ENCODE measurements around the gene DGKD.
A peak's percentile ranks its signal among the peaks of the same experiment; 100 is the strongest.

The DGKD gene

DNA sequence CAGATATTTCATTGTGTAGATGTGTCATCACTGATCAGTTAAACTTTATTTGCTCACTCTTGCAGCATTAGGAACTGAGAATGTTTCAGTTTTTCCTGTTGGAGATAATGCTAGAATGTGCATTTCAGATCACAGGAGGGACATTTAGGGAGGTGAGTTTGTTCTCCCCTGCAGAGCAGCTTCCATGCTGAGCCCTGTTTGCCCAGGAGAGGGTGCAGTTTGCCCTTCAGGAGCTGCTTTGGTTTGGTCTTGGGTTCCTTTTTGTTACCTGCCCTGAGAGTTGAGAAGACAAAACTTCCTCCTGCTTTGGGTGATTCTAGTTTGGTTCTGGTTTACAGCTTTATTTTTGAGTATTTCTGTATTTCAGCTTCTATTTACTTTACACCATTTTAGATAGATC is 49.9 kb downstream of the DGKD start:
- intact Hi-C loops (cut with DNase I) = no loop called here
- no peak for DNase-seq

DNA sequence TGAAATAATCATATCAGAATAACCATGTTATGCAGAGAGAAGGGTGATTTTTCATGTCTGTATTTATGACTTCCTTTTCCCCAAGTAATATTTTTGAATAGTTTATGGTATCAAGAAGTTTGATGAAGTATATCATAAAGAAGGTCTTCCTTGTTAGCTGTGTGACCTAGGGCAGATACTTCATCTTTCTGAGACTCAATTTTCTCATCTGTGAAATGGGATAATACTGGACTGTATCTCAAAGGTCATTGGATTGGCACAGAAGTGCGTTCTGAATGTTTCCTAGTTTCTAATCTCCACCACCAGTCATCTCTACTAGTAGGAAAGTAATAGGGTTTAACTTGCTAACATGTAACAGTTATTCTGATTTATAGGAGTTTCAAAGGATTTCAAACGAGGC is 52.6 kb downstream of the DGKD start:
- DNase-seq = no peak
- intact Hi-C loops (cut with DNase I) = no loop called here

DNA sequence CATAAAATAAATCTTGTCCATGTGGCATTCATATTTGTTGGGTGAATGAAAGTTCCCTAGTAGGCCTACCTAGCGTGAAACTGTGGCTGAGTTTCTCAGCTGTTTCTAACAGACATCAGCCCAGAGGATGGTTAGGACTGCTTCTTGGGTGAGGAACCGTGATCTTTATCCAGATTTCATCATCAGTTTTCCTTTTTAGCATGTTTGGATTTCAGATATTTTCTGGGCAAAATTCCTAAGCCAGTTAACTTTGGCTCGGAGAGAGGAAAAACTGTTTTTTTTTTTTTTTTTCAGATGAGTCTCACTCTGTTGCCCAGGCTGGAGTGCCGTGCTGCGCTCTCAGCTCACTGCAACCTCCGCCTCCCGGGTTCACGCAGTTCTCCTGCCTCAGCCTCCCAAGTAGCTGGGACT is 53.5 kb downstream of the DGKD start:
- no peak for DNase-seq
- intact Hi-C loops (cut with DNase I) = no loop called here

DNA sequence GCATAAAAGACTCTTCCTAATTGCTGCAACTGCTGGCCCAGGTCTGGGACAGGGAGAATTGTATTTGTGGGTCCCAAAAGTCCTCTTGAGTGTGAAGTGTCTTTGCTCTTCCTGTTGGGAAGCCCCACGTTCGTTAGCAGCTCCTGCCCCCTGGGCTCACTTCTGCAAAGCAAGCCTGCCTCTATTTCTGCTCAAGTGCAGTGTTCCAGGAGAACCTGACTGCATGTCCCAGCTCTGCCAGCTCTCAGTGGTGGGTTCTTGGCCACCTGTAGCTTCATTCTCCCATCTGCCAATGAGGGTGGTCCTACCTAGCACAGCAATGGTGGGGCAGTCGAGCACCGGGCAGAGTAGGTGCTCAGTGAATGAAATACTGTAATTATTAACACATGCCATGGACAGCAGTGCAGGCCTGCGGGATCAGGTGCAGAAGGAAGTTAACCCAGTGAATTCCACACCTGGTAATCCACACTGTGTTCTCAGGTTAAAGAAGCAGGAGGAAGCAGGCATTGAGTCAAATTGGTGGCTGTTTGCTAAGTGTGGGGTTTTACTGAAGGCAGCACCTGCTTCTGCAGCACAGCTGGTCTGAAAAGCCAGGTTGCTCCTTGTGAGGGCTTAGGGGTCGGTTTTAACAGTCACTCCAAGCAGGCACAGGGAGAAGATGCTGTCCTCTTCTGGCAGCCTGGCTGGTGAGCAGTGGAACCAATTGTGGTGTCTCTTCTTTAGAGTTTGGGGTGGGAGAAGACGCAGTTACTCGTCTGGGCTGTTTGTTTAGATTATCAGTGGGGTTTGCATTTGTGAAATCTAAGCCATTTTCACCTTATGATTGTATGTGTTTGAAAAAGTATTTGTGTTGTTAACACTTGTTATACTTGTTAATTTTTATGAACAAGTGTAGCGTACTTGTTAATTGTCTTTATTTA is 54.3 kb downstream of the DGKD start:
- no peak for DNase-seq
- intact Hi-C loops (cut with DNase I) = no loop called here

DNA sequence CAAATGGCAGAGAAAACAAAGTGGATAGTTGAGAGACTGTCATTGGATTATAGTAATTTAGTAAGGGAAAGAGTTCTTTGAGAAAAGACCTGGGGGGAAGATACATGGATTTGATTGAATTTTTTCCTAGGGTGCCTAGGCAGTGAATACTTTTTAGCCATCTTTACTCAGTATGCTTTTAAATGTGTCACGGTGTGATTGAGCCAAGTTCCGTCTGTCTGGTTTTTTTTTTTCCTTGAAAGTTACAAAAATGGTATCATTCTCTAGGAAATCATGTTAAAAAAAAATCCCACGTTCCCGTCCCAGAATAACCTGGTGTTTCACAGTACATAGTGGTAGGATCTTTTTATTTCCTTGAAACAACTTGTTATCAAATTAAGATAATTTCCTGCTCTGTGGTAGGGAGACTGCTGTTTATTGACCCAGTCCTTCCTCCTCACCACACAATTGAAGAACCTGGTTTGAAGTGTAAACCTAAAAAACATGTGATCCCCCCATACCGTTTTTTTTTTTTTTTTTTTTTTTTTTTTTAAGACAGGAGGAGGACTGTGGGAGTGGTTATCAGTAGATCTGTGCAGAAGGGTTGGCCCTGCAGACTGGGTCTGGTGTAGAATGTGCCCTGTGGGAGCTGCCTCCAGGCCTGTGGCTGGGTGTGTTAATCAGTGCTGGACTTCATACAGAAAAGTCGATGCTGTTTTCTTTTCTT is 55.1 kb downstream of the DGKD start:
- intact Hi-C loops (cut with DNase I) = no loop called here
- DNase-seq = no peak

DNA sequence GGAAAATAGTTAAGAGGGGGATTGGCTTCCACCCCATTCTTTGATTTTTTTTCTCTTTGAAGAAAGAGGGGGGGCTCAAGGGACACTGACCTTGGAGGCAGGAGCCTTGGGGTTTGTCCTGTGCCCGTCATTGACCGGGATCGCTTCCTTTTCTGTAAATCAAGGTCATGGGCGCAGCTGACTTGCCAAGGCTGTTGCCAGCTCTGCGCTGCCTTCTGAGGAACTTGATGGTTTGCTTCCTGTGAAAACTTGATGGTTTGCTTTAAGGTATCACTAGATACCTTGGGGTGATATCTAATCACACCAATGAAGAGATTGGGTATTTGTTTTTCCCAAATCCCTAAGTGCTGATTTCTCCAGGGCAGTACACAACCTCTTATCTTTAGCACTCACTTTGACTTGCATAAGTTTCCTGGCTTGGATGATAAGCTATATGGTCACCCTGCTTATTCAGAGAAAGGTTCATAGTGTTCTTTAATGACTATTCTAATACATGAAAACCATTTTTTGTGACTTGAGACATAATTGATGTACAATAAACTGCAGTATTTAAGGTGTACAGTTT is 56.0 kb downstream of the DGKD start:
- intact Hi-C loops (cut with DNase I) = no loop called here
- DNase-seq = no peak

DNA sequence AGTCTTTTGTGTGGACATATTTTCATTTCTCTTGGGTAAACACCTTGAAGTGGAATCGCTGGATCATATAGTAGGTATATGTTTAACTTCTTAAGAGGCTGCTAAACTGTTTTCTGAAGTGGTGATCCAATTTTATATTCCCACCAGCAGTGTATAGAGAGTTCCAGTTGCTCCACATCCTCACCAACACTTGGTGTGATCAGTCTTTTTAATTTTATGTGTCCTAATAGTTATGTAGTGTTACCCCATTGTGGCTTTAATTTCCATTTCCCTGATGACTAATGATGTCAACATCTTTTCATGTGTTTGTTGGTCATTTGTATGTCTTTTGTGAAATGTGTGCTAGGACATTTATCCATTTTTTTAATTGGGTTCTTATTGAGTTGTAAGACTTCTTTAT is 56.9 kb downstream of the DGKD start:
- DNase-seq = no peak
- intact Hi-C loops (cut with DNase I) = no loop called here

DNA sequence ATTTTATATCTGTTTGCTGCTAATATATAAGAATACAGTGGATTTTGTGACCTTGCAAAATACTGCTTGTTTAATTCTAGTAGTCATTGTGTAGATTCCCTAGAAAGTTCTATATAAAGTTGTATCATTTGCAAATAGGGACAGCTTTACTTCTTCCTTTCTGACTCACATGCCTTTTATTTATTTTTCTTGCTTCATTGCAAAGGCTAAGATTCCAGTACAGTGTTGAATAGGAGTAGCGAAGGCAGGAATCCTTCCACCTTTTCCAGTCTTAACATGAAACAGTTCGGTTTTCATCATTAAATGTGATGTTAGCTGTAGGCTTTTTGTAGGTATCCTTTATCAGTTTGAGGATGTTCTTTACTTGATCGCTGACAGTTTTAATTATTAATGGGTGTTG is 58.1 kb downstream of the DGKD start:
- no peak for DNase-seq
- intact Hi-C loops (cut with DNase I) = no loop called here

DNA sequence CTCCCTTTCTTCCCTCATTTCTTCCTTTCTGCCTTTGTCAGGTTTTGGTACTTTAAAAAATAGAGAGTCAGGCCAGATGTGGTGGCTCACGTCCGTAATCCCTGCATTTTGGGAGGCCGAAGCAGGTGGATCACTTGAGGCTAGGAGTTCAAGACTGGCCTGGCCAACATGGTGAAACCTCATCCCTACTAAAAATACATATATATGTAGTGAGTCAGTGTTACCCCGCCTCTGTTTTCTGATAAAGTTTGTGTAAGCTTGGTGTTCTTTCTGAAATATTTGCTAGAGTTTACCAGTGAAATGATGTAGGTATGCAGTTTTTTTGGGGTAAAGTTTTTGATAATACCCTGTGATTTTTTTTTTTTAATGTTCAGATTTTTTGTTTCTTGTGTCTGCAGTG is 58.8 kb downstream of the DGKD start:
- no peak for DNase-seq
- intact Hi-C loops (cut with DNase I) = no loop called here

DNA sequence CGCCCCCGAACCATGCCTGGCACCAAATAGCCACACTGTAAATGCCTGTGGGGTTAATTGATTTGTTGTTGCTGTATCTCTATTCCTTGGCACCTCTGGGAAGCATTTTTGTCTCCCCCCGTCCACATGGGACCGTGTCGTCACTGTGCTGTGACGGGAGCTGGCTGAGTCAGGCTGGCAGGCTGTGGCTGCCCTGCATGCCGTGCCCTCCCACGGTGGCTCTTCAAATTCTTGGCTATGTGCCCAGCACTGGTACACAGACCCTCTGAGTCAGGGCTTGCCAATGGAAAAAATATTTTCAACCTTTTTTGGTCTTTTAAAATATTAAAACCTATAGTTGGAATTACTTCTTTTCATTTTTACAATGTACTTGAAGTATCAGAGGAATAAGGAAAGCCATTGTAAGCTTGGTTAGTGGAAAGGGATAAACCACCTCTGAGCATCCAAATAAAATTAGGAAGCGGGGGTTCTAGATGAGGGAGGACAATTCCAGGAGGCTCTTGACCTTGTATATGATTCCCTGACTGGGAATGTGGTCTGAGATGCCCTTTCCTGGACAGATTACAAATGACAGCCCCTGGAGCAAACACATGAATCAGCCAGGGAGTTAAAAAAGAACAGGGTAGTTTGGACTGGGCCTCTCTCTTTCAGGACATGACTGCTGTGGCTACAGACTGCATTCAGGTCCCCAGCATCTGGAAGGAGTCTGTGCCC is 59.4 kb downstream of the DGKD start:
- peak in 3 of 10 donors; percentile 42 to 45 (median 42) for DNase-seq
- intact Hi-C loops (cut with DNase I) = no loop called here

DNA sequence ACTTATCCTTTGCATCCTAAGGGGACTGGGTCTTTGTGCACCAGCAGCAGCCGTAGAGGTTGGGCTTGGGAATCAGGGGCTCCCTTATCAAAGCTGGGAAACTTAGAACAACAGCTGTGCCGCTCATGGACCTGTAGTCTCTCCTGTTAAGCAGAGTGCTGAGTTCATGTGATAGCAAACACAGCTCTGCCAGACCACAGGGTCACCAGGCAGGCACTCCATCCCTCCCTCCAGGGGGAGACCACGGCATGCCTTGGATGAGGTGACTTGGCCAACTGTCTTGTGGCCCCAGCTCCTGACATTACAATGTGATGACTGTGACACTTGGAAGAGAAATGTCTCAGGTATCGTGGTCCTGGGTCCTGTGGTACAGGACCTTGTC is 60.0 kb downstream of the DGKD start:
- intact Hi-C loops (cut with DNase I) = no loop called here
- no peak for DNase-seq

DNA sequence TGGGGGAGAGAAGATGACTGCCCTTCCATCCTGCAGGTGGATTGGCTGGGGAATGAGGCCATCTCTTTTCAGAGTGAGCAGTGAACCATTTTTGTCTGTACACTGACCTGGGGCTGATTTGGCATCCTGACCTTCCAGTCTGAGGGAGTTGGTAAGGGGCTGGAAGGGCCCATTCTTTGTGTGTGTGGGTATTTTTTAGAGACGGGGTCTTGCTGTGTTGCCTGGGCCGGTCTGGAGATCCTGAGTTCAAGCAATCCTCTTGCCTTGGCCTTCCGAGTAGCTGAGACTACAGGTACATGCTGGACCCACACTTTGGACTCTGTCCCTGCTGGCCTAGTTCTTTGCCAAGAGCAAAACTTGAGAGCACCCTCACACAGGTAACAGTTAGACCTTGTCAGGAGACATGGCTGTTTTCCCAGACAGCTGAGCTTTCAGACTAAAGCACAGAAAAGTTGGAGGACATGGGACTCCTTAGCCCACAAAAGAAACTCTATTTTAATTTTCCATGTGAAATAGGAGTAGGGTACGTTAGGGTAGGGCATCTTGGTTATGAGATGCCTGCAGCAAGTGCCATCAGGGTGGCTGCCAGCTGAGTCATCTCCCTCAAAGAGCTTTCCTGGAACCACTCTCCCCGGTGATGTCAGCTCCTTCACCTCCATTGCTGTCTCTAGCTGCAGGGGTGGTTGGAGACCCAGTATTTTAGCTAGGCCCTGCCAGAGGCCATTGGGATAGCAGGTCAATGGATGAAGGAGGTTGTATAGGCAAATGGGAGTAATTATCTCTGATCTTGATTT is 60.7 kb downstream of the DGKD start:
- no peak for DNase-seq
- intact Hi-C loops (cut with DNase I) = no loop called here

DNA sequence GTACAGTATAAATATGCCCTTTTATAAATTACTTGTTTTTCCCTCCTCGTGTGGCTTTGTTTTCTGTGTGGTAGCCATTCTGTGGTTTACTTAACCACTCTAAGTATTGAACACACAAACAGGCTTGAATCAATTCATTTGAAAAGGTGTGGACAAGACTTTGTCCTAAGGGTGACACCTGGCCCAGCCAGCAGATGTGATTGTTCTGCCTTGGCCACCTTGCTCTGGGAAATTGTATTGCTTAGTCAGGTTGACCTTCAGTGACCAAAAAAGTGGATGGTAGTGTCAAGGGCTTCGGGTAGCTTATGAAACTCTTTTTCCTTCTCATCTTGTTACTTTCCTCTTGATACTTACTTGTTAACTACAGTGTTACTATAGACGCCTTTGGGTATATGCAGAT is 61.9 kb downstream of the DGKD start:
- intact Hi-C loops (cut with DNase I) = no loop called here
- no peak for DNase-seq

DNA sequence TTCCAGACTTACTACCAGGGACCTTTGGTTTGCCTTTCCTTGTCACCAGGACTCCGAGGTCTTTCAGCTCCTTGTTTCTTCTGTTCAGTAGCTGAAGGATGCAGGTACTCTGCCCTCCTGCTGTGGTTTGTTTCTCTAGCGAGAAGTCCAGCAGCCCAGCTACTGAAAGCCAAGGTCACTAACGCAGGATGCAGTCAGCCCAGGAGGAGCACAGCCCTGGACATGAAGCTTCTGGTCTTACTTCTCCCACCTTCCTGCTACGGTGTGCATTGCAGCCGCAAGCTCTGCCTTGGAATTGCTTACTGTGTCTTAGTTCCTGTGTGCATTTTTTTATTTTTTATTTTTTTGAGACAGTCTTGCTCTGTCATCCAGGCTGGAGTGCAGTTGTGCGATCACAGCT is 62.4 kb downstream of the DGKD start:
- intact Hi-C loops (cut with DNase I) = no loop called here

DNA sequence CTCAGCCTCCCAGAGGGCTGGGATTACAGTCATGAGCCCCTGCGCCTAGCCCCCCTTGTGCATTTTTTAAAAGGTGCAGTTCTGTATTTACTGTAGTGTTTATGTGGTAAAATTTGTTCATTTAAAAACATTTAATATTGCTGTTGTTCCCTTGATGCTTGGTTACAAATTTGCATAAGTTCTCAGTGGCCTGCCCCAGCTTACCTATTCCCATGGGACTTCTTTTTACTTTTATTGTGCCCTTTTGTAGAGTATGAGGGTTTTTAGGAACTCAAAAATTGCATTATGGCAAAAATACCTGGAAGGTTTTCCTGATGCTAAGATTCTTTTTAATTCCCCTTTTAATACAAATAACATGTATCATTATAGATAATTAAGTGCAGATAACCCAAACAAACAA is 63.0 kb downstream of the DGKD start:
- intact Hi-C loops (cut with DNase I) = no loop called here
- DNase-seq = no peak

More for the DNA sequence above, 62.4 kb downstream of the DGKD start:
- DNase-seq = no peak

DNA sequence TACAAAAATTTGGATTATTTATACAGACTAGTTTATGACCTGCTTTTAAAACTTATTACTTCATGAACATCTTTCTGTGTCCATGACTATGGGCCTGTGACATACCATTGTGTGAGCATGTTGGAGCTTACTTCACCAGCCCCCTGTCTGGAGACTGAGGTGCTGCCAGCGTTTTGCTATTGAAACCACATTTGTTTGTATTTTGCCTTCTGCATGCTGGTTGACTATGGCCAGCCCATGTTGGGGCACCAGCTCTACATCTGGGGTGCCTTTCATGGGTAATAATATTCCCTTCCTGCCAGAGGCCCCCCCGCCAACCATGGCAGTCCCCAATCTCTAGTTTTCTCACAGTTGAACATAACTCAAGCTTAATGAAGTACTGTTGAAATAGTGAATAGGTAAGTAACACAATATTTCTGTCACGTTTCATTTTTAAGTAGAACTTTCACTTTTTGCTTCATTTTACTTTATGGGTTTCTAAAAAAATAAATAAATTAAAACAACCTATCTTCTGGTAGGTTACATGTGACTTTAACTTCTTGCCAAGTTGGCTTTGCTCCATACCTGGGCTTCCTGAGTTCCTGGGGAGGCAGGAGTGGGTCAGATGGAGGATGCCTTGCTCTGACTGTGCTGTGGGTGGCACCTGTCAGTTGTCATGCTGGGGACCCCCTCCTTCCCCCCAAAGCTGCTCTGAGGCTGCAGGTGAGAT is 63.9 kb downstream of the DGKD start:
- intact Hi-C loops (cut with DNase I) = no loop called here
- DNase-seq = no peak

DNA sequence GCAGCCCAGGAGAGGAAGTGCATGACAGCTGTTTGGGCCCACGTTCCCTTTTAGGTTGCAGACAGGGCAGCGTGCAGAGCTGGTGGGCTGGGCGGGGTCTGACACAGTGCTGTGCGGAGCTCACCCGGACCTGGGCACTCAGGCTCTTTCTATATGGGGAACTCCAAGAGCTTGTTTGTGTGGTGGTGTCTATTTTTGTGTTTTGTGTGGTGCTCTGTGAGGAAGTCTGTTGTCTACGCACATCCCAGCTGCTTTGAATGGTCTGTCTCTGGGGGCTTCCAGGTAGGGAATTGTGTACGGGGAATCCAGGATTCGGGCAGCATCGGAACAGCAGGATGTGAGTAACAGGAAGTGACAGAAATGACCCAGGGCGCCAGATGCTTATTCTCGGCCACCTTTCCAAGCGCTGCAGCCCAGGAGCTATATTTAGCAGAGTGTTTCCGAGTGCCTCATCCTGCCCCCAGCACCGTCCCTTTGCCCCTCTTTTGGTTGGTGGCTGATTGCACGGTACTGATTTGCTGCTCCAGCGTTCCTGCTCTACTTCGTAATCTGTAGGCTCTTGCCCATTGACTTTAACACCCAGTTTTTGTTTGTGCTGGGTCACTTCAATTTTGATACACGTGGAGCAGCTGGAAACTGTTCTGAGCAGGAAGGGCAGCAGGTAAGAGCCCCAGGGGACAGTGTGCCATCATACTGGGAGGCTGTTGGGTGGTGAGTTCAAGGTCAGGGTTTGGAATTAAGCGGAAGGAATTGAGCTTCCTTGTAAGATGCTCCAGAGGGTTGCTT is 64.7 kb downstream of the DGKD start:
- DNase-seq = no peak

DNA sequence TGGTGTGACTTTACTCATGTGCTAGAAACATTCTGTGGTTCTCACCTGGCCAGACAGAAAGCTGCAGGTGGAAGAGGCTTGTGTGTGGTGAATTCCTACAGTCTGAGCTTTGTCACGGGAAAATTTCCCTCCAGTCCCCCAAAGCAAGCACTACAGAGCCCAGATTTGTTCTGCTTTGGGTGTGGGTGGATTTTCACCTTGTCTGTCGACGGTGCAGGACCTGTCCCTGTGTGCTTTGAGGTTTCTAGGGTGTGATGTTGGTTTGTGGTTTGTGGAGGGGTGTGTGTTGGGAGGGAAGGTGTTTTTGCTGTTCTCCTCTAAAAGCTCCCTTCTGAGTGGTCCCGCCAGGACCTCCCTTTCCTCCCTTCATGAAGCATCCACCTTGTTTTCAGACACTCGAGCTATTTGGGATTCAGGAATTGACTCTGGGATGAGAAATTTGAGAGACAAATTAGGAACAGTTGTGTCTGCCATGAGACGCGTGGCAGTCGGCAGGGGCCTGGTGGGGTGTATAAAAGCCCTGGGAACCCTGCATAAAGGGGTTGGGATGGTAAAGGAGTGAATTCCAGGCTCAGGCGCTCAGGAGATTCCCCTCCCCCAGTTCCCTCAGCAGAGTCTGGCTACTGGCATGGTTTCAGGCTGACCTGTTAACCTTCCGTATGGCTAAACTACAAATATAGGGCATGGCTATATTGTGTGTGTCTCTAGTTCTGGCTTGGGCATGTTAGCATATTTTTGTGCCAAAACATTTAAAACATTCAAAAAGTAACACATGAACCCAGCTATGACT is 65.5 kb downstream of the DGKD start:
- intact Hi-C loops (cut with DNase I) = no loop called here
- DNase-seq = no peak

More for the DNA sequence above, 64.7 kb downstream of the DGKD start:
- intact Hi-C loops (cut with DNase I) = no loop called here
